ENCODE data around the gene SIX4. TPM values are rescaled to one million over a fixed set of nuclear protein-coding genes. Genes with fewer than 3 reads are reported as not detected.

SIX4 gene
- total RNA-seq, 2 donors from 2014 or later: 17.6 to 21.3 TPM

DNA sequence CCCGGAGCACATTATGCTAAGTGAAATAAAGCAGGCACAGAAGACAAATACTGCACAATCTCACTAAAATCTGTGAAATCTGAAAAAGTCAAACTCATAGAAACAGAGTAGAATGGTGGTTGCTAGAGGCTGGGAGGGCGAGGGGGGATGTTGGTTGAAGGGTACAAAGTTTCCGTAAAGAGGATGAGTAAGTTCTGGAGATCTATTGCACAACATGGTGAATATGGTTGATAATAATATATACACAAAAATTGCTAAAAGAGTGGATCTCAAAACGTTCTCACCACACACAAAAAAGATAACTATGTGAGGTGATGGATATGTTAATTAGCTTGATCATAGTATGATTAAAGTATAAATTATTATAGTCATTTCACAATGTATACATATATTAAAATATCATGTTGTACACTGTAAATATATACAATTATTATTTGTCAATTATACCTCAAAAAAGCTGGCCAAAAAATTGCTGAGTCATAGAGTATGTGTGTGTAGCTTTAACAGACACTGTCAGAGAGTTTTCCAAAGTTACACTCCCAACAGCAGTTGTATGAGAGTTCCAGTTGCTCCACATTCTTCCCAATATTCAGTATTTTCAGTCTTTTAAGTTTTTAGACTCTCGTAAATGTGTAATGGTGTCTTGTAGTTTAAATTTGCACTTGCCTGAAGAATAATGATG lies 55.6 kb downstream of the SIX4 start:
- intact Hi-C loops (cut with DNase I): no loop called here
- peaks cover 4% of the 10 kb centered on the region for H3K4me1 ChIP-seq (replicated peaks)
- TF ChIP-seq POLR2AphosphoS5 (IDR thresholded peaks at IDR 0.05): no peak
- TF ChIP-seq, protein P1, sequence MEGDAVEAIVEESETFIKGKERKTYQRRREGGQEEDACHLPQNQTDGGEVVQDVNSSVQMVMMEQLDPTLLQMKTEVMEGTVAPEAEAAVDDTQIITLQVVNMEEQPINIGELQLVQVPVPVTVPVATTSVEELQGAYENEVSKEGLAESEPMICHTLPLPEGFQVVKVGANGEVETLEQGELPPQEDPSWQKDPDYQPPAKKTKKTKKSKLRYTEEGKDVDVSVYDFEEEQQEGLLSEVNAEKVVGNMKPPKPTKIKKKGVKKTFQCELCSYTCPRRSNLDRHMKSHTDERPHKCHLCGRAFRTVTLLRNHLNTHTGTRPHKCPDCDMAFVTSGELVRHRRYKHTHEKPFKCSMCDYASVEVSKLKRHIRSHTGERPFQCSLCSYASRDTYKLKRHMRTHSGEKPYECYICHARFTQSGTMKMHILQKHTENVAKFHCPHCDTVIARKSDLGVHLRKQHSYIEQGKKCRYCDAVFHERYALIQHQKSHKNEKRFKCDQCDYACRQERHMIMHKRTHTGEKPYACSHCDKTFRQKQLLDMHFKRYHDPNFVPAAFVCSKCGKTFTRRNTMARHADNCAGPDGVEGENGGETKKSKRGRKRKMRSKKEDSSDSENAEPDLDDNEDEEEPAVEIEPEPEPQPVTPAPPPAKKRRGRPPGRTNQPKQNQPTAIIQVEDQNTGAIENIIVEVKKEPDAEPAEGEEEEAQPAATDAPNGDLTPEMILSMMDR (IDR thresholded peaks at IDR 0.05): no peak
- TF ChIP-seq POLR2A (IDR thresholded peaks at IDR 0.05): no peak
- no peaks in the 10 kb centered on the region for H3K36me3 ChIP-seq
- no peaks in the 10 kb centered on the region for H3K27me3 ChIP-seq (replicated peaks; ENCODE audit: insufficient read depth)
- DNase-seq (ENCODE audit: low spot score): no peak
- H3K27ac ChIP-seq: no peak overlapping the region
- 91% methylated on average over 5 of the region's 5 CpGs for WGBS
- no peak overlapping the region for H3K4me3 ChIP-seq
- no peaks in the 10 kb centered on the region for H3K9me3 ChIP-seq

DNA sequence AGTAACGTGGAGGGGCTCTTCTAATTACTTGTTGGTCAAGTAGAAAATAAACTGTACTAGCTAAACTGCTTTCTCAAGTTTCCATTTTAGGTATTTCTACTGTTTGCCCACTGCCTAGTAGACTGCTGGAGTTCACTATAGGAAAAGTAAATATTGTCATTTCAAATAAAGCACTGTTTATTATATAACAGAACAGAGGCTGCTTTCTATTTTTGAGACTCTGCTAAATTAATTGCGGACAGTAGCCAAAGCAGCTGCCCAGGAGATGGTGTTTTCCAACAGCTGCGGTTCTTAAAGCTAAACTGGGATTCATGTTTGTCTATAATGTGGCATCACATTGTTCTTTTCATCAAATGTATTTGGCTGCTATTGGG lies 59.0 kb downstream of the SIX4 start:
- intact Hi-C loops (cut with DNase I): no loop called here
- whole genome bisulfite sequencing: 28% methylated on average over 3 of the region's 3 CpGs
- peak; percentile 19 for DNase-seq (ENCODE audit: low spot score)
- Histone ChIP-seq H3K27ac (peak overlapping the region in 1 of 2 donors; percentile 48), H3K36me3 (no peaks in the 10 kb centered on the region), H3K27me3 (replicated peaks; ENCODE audit: insufficient read depth) (no peaks in the 10 kb centered on the region), H3K9me3 (no peaks in the 10 kb centered on the region), H3K4me1 (replicated peaks) (peaks cover 4% of the 10 kb centered on the region), H3K4me3 (no peak overlapping the region)
- TF ChIP-seq POLR2AphosphoS5 (IDR thresholded peaks at IDR 0.05): peak; percentile 73
- no peak for TF ChIP-seq POLR2A (IDR thresholded peaks at IDR 0.05)

DNA sequence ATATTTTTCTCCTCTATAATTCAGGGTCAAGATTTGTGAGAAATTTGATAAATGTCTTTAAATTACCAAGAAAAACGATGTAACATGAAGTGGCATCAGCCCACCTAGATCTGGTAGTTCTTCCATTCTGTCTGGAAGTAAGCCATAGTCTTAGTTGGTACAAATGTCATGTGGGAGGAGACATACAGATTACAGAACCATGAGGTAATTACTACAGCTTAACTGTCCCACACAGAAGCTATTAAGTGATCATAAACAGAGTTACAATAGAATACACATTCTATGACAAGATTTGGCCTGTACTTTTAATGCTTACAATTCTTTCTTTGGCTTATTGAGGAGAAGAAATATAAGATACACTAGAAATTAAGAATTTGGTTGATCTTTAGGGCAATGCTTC lies 61.2 kb downstream of the SIX4 start:
- intact Hi-C loops (cut with DNase I): no loop called here
- WGBS: 85% methylated on average over 1 of the region's 1 CpG
- no peak for DNase-seq (ENCODE audit: low spot score)
- no peaks in the 10 kb centered on the region for H3K36me3 ChIP-seq
- H3K4me3 ChIP-seq: no peak overlapping the region
- no peak overlapping the region for H3K27ac ChIP-seq
- no peak for TF ChIP-seq POLR2AphosphoS5 (IDR thresholded peaks at IDR 0.05)
- H3K9me3 ChIP-seq: no peaks in the 10 kb centered on the region
- peaks cover 4% of the 10 kb centered on the region for H3K4me1 ChIP-seq (replicated peaks)
- H3K27me3 ChIP-seq (replicated peaks; ENCODE audit: insufficient read depth): no peaks in the 10 kb centered on the region

DNA sequence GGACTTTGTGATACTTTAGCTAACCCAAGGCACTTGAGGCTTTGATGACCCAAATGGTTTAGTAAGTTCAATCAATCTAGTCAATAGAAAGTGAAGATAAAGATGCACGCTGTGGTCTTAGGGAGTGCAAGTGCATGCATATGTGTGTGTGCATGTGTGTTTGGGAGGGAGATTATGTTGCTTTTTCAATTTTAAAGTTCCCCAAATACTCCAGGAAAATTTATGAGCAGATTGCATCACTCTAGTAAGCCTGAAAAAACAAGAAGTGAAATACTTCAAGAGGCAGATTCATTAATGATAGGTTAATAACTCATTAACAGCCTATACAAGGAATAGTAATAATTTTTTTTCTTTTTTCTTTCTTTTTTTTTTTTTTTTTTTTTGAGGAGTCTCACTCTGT lies 62.4 kb downstream of the SIX4 start:
- no peak for TF ChIP-seq POLR2AphosphoS5 (IDR thresholded peaks at IDR 0.05)
- TF ChIP-seq, protein P1 (IDR thresholded peaks at IDR 0.05): no peak
- TF ChIP-seq POLR2A (IDR thresholded peaks at IDR 0.05): no peak
- Histone ChIP-seq H3K36me3 (no peaks in the 10 kb centered on the region), H3K27me3 (replicated peaks; ENCODE audit: insufficient read depth) (no peaks in the 10 kb centered on the region), H3K27ac (no peak overlapping the region), H3K4me1 (replicated peaks) (peaks cover 4% of the 10 kb centered on the region), H3K4me3 (no peak overlapping the region), H3K9me3 (no peaks in the 10 kb centered on the region)
- 71% methylated on average over 1 of the region's 1 CpG for WGBS
- intact Hi-C loops (cut with DNase I): no loop called here
- DNase-seq (ENCODE audit: low spot score): no peak

Other genes with a start within 250 kb of the SIX4 start
- 1 to 10 TPM in 1 of 2 donors, under 1 TPM in 1; 0.41 to 4.7 TPM for gene C14orf39, start 238.3 kb downstream of the SIX4 start, total RNA-seq
- gene SIX6, start 215.2 kb downstream of the SIX4 start, total RNA-seq: under 1 TPM; 0.05 to 0.28 TPM
- gene SIX1, start 74.9 kb downstream of the SIX4 start, total RNA-seq: 10 to 100 TPM; 23.5 to 25.0 TPM
- gene MNAT1, start 10.4 kb upstream of the SIX4 start, total RNA-seq: 10 to 100 TPM; 16.1 to 62.9 TPM

Measured in prostate gland (tissue), 2 donors.